Osteoblast (primary cell): ENCODE data around the gene ACE2. TPM values are rescaled to one million over a fixed set of nuclear protein-coding genes. Genes with fewer than 3 reads are reported as not detected.
A peak's percentile ranks its signal among the peaks of the same experiment; 100 is the strongest.

Source experiments
- DNase-seq: peaks from one replicate; pipeline ENCODE4 v3.0.0; 2011; ENCODE audit warnings: low spot score, mixed read lengths; ENCODE audit not compliant: insufficient read length; ENCODE audit errors: missing footprints
- H2AFZ ChIP-seq: 2 replicates; pipeline ENCODE4 v1.6.0; 2011; ENCODE audit warnings: mild to moderate bottlenecking, low read length
- H3K27ac ChIP-seq: 2 replicates; pipeline ENCODE4 v1.5.1; 2011; ENCODE audit warnings: mild to moderate bottlenecking, low read depth, low read length, moderate library complexity
- H3K27me3 ChIP-seq: 2 replicates; pipeline ENCODE4 v1.6.0; 2012; ENCODE audit warnings: mild to moderate bottlenecking, control low read depth, inconsistent platforms, low read length, moderate library complexity; ENCODE audit not compliant: insufficient read depth
- H3K36me3 ChIP-seq: 2 replicates; pipeline ENCODE4 v1.5.1; 2011; ENCODE audit warnings: mild to moderate bottlenecking, low read length, control low read depth, moderate library complexity; ENCODE audit not compliant: insufficient read depth
- H3K4me1 ChIP-seq: 2 replicates; pipeline ENCODE4 v1.5.1; 2011; ENCODE audit warnings: mild to moderate bottlenecking, low read length, control low read depth, moderate library complexity; ENCODE audit not compliant: insufficient read depth
- H3K4me2 ChIP-seq: 2 replicates; pipeline ENCODE4 v1.6.0; 2011; ENCODE audit warnings: mild to moderate bottlenecking, low read length; ENCODE audit not compliant: insufficient read depth
- H3K4me3 ChIP-seq: fragments of 200-600 bp; sonication (generic); 3 replicates; pipeline ENCODE4 v1.5.1; 2012; ENCODE audit warnings: mild to moderate bottlenecking, low read length, inconsistent platforms; ENCODE audit not compliant: insufficient read depth
- H3K79me2 ChIP-seq: 2 replicates; pipeline ENCODE4 v1.6.0; 2012; ENCODE audit warnings: mild to moderate bottlenecking, low read length, control low read depth, inconsistent platforms; ENCODE audit not compliant: insufficient read depth
- H3K9me3 ChIP-seq: 2 replicates; pipeline ENCODE4 v1.5.1; 2011; ENCODE audit warnings: low read depth, low read length, control low read depth
- H4K20me1 ChIP-seq: 2 replicates; pipeline ENCODE4 v1.6.0; 2012; ENCODE audit warnings: mild to moderate bottlenecking, low read length, control low read depth; ENCODE audit not compliant: insufficient read depth
- total RNA-seq: library from RNA; depleted of rRNA; stranded (reverse); fragments of >200 nt; gene quantifications from 2 replicates; pipeline ENCODE4 v1.2.3, GENCODE V29; 2012
- TF ChIP-seq, protein P1 (sequence below): IDR thresholded peaks from 2 replicates; pipeline ENCODE4 v1.5.1; 2011; ENCODE audit warnings: mild to moderate bottlenecking, low read depth, low read length, moderate library complexity; ENCODE audit errors: extremely low read depth

ACE2 gene
- total RNA-seq, 1 donor = not detected

DNA sequence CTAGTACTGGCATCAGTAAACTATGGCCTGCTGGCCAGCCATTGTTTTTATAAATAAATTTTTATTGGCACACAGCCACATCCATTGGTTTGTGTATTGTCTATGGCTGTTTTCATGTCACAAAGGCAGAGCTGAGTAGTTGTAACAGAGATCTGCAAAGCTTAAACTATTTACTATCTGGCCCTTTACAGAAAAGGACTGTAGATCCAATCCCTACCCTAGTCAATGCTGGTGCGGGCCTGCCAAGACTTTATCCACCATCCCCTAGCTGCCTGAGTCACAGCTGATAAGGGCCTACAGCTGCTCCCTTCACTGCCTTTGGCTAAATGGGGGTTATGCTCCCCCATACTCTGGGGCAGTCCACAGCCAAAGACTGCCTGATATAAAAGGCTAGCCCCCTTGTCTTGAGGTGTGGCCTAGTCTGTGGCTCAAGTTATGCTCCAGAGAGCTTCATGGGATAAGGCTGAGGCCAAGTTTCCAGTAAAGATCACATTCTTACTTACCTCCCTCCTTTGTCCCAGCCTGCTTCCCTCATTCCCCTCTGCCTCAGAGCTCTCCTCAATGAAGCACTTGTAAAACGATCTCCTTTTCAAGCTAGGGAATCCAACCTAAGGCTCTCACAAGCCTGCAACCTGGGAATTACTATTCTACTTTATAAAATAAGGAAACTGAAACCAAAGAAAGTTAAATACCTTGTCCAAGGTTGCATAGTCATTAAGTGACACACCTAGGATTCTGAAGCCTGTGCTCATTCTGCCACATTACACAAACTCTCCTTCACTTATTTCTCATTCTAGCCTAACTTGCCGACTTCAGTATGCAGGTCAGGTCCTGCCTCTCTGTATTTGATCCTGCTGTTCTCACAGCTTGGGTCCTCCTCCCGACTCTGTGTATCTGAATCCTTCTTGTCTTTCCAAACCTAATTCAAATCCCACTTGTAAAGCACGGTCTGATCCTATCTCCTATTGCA, 20.7 kb downstream of the ACE2 start:
- H3K9me3 ChIP-seq = no peaks in the 10 kb centered on the region
- TF ChIP-seq, protein P1, sequence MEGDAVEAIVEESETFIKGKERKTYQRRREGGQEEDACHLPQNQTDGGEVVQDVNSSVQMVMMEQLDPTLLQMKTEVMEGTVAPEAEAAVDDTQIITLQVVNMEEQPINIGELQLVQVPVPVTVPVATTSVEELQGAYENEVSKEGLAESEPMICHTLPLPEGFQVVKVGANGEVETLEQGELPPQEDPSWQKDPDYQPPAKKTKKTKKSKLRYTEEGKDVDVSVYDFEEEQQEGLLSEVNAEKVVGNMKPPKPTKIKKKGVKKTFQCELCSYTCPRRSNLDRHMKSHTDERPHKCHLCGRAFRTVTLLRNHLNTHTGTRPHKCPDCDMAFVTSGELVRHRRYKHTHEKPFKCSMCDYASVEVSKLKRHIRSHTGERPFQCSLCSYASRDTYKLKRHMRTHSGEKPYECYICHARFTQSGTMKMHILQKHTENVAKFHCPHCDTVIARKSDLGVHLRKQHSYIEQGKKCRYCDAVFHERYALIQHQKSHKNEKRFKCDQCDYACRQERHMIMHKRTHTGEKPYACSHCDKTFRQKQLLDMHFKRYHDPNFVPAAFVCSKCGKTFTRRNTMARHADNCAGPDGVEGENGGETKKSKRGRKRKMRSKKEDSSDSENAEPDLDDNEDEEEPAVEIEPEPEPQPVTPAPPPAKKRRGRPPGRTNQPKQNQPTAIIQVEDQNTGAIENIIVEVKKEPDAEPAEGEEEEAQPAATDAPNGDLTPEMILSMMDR = no peak
- no peaks in the 10 kb centered on the region for H3K4me1 ChIP-seq
- no peaks in the 10 kb centered on the region for H3K79me2 ChIP-seq
- peaks cover 5% of the 10 kb centered on the region for H3K27me3 ChIP-seq
- H3K36me3 ChIP-seq = no peaks in the 10 kb centered on the region
- H3K27ac ChIP-seq = no peak overlapping the region
- no peak overlapping the region for H3K4me3 ChIP-seq
- no peak for DNase-seq
- no peaks in the 10 kb centered on the region for H4K20me1 ChIP-seq
- no peak overlapping the region for H2AFZ ChIP-seq
- no peak overlapping the region for H3K4me2 ChIP-seq

DNA sequence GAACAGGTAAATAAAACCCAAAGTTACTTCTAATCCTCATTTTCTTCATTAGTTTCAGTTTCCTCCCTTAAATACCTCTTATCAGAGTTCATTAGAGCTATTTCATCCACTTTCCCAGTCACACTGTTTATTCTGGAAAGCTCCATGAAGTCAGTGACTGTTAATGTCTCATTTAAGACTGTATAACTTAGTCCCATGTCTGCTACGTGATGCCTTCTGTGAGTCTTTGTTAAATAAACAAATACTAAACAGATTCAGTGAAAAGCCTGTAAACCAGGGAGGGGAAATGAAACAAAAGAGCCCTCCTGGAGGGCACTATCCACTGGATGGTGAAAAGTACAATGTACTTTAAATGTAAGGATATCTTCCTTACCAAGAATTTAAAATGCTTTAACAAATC, 24.7 kb downstream of the ACE2 start:
- Histone ChIP-seq H3K4me2 (no peak overlapping the region), H3K27ac (no peak overlapping the region)

DNA sequence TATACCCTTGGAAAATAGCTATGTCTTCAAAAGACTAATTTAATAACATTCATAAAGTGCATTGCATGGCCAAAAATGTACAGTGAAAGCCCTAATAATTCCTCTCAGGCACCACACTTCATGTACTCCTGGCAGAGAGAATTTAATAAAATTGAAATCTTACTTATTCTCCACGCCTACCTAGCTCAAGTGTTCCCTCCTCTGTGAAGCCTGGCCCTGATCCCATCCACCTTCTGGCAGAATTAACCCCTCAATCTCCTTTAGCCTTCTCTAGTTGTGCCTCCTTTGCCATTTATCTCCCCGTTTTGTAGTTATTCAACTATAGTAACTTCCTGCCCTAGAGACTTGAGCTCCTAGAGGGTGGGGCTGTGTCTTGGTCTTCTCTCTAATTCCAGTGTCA, 26.7 kb downstream of the ACE2 start:
- peak; percentile 31 for DNase-seq
- Histone ChIP-seq H3K4me3 (no peak overlapping the region), H3K9me3 (no peaks in the 10 kb centered on the region), H3K36me3 (no peaks in the 10 kb centered on the region), H2AFZ (no peak overlapping the region), H3K27ac (no peak overlapping the region), H3K79me2 (no peaks in the 10 kb centered on the region), H4K20me1 (no peaks in the 10 kb centered on the region), H3K4me1 (no peaks in the 10 kb centered on the region), H3K4me2 (no peak overlapping the region), H3K27me3 (peaks cover 27% of the 10 kb centered on the region)
- TF ChIP-seq, protein P1 = no peak

More for the DNA sequence above, 24.7 kb downstream of the ACE2 start:
- Histone ChIP-seq H4K20me1 (no peaks in the 10 kb centered on the region), H3K27me3 (peaks cover 13% of the 10 kb centered on the region), H3K36me3 (no peaks in the 10 kb centered on the region), H2AFZ (no peak overlapping the region), H3K79me2 (no peaks in the 10 kb centered on the region), H3K9me3 (no peaks in the 10 kb centered on the region), H3K4me1 (no peaks in the 10 kb centered on the region), H3K4me3 (no peak overlapping the region)
- no peak for DNase-seq
- TF ChIP-seq, protein P1 = no peak

DNA sequence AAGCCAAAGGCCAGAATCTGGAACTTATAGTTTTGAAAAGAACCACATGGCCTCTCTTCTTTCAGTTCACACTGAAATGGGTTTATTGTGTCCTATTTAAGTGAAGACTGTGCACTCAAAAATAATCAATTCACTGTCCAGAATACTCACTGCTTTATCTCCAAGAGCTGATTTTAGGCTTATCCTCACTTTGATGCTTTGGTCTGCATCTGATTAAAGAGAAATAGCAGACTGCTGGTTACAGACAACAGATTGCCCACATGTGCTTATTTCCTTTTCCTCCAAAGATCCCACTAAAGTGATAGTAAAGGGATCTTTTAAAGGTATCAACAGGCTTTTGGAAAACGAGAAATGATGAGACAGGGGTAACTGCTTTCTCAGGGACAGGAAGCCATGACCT, 30.6 kb downstream of the ACE2 start:
- H3K9me3 ChIP-seq = no peaks in the 10 kb centered on the region
- H3K36me3 ChIP-seq = no peaks in the 10 kb centered on the region
- no peaks in the 10 kb centered on the region for H4K20me1 ChIP-seq
- no peak for DNase-seq
- H3K4me1 ChIP-seq = no peaks in the 10 kb centered on the region
- H3K4me3 ChIP-seq = no peak overlapping the region
- peaks cover 23% of the 10 kb centered on the region for H3K27me3 ChIP-seq
- H3K79me2 ChIP-seq = no peaks in the 10 kb centered on the region
- no peak overlapping the region for H2AFZ ChIP-seq
- no peak overlapping the region for H3K4me2 ChIP-seq
- no peak overlapping the region for H3K27ac ChIP-seq
- TF ChIP-seq, protein P1 = no peak
